B cell (primary cell): ENCODE results near the gene MYL4. TPM values are rescaled to one million over a fixed set of nuclear protein-coding genes. Genes with fewer than 3 reads are reported as not detected.

Source experiments
- ATAC-seq: fragments of 200-7000 bp; cut with Tn5 transposase; one replicate; pipeline ENCODE4 v1.10.0; 2021; ENCODE audit warnings: low read depth, mild to moderate bottlenecking, moderate number of reproducible peaks, moderate library complexity
- CTCF ChIA-PET: fragments of 350-600 bp; sonication (Branson Sonifier 250); formaldehyde crosslinking; loops from one replicate; lab custom pipeline; 2021; ENCODE audit warnings: antibody characterized with exemption, inconsistent platforms; lab: Charles Lee
- POLR2A ChIA-PET: fragments of 350-600 bp; sonication (Branson Sonifier 250); formaldehyde crosslinking; loops from one replicate; lab custom pipeline; 2021; ENCODE audit warnings: antibody characterized with exemption; lab: Charles Lee
- DNase-seq: peaks from one replicate; pipeline ENCODE4 v3.0.0; 2013
- H2AFZ ChIP-seq: 2 replicates; pipeline ENCODE4 v1.6.1; 2012; ENCODE audit warnings: mild to moderate bottlenecking, low read depth, low read length; ENCODE audit not compliant: insufficient read depth, poor library complexity, severe bottlenecking
- H3K27ac ChIP-seq, 2 donors: 1 replicate in 1 of 2; 2 replicates in 1 of 2; pipeline ENCODE4 v1.5.1; 2012 to 2013; ENCODE audit warnings: low read length in 2 of 2, mild to moderate bottlenecking in 2 of 2, moderate library complexity in 1 of 2
- H3K27me3 ChIP-seq, 4 experiments: fragments of 200-600 bp in 1 of 4; sonication (generic) in 1 of 4; replicated peaks in 1 of 4; 1 replicate in 2 of 4; 2 replicates in 2 of 4; pipeline versions ENCODE4 v1.6.1 to v1.7.0; 2013 to 2016; ENCODE audit warnings: low read length in 3 of 4, mild to moderate bottlenecking in 2 of 4, mixed read lengths in 1 of 4, moderate library complexity in 1 of 4; ENCODE audit not compliant: insufficient read depth in 4 of 4, control insufficient read depth in 3 of 4; ENCODE audit errors: control extremely low read depth in 1 of 4
- H3K36me3 ChIP-seq, 2 experiments: replicated peaks in 1 of 2; 1 replicate in 1 of 2; 2 replicates in 1 of 2; pipeline versions ENCODE4 v1.6.1 to v1.7.1; 2013; ENCODE audit warnings: low read length in 1 of 2; ENCODE audit not compliant: insufficient read depth in 2 of 2, control insufficient read depth in 1 of 2; ENCODE audit errors: control extremely low read depth in 1 of 2, extremely low read depth in 1 of 2
- H3K4me1 ChIP-seq, 2 donors: fragments of 200-600 bp in 1 of 2; sonication (generic) in 1 of 2; 1 replicate in 1 of 2; 2 replicates in 1 of 2; pipeline versions ENCODE4 v1.5.1 to v1.6.1; 2013 to 2017; ENCODE audit warnings: low read length in 2 of 2; ENCODE audit not compliant: control insufficient read depth in 2 of 2, insufficient read depth in 2 of 2
- H3K4me2 ChIP-seq: replicated peaks from 2 replicates; pipeline ENCODE3; 2012; ENCODE audit warnings: mild to moderate bottlenecking, low read depth, low read length; ENCODE audit not compliant: poor library complexity, severe bottlenecking
- H3K4me3 ChIP-seq, 5 experiments: fragments of 200-600 bp in 1 of 5; sonication (generic) in 1 of 5; 1 replicate in 3 of 5; 2 replicates in 2 of 5; pipeline versions ENCODE4 v1.5.1 to v1.7.0; 2011 to 2016; ENCODE audit warnings: low read length in 4 of 5, mild to moderate bottlenecking in 4 of 5, low read depth in 2 of 5, control low read depth in 1 of 5, moderate library complexity in 1 of 5; ENCODE audit not compliant: insufficient read depth in 1 of 5; ENCODE audit errors: control extremely low read depth in 1 of 5, extremely low read depth in 1 of 5
- H3K79me2 ChIP-seq: fragments of 200-600 bp; sonication (generic); one replicate; pipeline ENCODE4 v1.6.0; 2016; ENCODE audit warnings: low read length; ENCODE audit not compliant: control insufficient read depth, insufficient read depth
- H3K9ac ChIP-seq: fragments of 200-600 bp; sonication (generic); 2 replicates; pipeline ENCODE4 v1.6.1; 2017; ENCODE audit warnings: mild to moderate bottlenecking, low read length, moderate library complexity
- H3K9me3 ChIP-seq, 3 donors: one replicate each; pipeline versions ENCODE4 v1.6.1 to v1.7.1; 2013; ENCODE audit warnings: low read length in 2 of 3; ENCODE audit not compliant: control insufficient read depth in 2 of 3, insufficient read depth in 1 of 3; ENCODE audit errors: control extremely low read depth in 1 of 3
- H4K20me1 ChIP-seq: 2 replicates; pipeline ENCODE4 v1.6.0; 2012; ENCODE audit warnings: mild to moderate bottlenecking, low read length; ENCODE audit not compliant: insufficient read depth, control insufficient read depth, poor library complexity, severe bottlenecking
- H3K27ac Mint-ChIP-seq: one replicate; pipeline ENCODE4 v1.8.0; 2021; ENCODE audit warnings: mixed read lengths
- H3K27me3 Mint-ChIP-seq: one replicate; pipeline ENCODE4 v1.8.0; 2021; ENCODE audit warnings: mixed read lengths
- H3K4me1 Mint-ChIP-seq: one replicate; pipeline ENCODE4 v1.8.0; 2021; ENCODE audit warnings: mixed read lengths
- H3K4me3 Mint-ChIP-seq: one replicate; pipeline ENCODE4 v1.8.0; 2021; ENCODE audit warnings: mixed read lengths
- H3K9me3 Mint-ChIP-seq: one replicate; pipeline ENCODE4 v1.8.0; 2022; ENCODE audit warnings: mixed read lengths; ENCODE audit not compliant: insufficient read depth
- EZH2 ChIP-seq: IDR thresholded peaks from 2 replicates; pipeline ENCODE4 v1.6.1; 2012; ENCODE audit warnings: borderline replicate concordance, low read depth, mild to moderate bottlenecking, moderate library complexity, low read length; ENCODE audit not compliant: insufficient read depth, poor library complexity, severe bottlenecking
- WGBS: methylation state at CpG from one replicate; pipeline ENCODE4 v1.1.5; 2013; ENCODE audit warnings: missing lambda C conversion rate; ENCODE audit not compliant: insufficient coverage; 5-methylcytosine and 5-hydroxymethylcytosine counted together
- intact Hi-C: fragments of 100-400 bp; cut with micrococcal nuclease; formaldehyde crosslinking; loops from one replicate; pipeline ENCODE4 v1.10.0; 2022
- polyA plus RNA-seq: library from polyadenylated mRNA; depleted of rRNA; stranded (reverse); fragments of >200 nt; gene quantifications from 2 replicates; pipeline ENCODE4 v1.2.3, GENCODE V29; 2012
- total RNA-seq, 2 donors: library from RNA; stranded (reverse); fragments of 120-200 nt in 1 of 2; gene quantifications; 1 replicate in 1 of 2; 2 replicates in 1 of 2; pipeline versions ENCODE4 v1.2.3 to v1.2.4, GENCODE V29; 2013 to 2022
- TF ChIP-seq, protein P1 (sequence below): fragments of 200-600 bp; IDR thresholded peaks from one replicate; pipeline ENCODE4 v1.8.0; 2022; ENCODE audit warnings: antibody characterized with exemption, mild to moderate bottlenecking

The MYL4 gene
- total and polyA plus RNA-seq, 2 donors (not counting 1 experiment from before 2014, with no cell fraction given): 0.16 to 0.42 TPM

DNA sequence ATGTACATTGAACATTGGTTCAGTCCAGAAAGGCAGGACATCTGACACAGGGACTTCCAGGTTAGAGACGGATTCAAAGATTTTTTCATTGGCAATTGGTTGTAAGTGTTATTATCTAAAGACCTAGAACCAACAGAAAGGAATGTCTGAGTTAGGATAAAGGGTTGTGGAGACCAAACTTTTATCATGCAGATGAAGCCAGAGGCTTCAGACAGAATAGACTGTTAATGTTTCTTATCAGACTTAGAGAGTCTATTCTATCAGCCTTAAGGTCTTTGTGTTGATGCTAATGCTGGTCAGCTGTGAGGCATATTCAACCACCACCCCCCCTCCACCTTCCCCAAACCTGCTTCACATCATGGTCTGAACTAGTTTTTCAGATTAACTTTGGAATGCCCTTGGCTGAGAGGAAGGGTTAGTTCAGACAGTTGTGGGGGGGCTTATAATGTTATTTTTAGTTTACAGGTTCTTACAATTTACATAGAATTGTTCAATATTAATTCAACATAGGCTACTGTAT lies 42.3 kb downstream of the MYL4 start:
- Histone ChIP-seq H3K27ac (no peak overlapping the region), H4K20me1 (no peaks in the 10 kb centered on the region), H3K4me3 (no peak overlapping the region), H3K9me3 (no peaks in the 10 kb centered on the region), H3K36me3 (no peaks in the 10 kb centered on the region), H3K79me2 (peaks cover 3% of the 10 kb centered on the region), H2AFZ (no peak overlapping the region), H3K4me2 (no peak overlapping the region), H3K4me1 (peaks cover 4 to 14% of the 10 kb centered on the region in 2 donors), H3K27me3 (peaks cover 0 to 7% (median 3%) of the 10 kb centered on the region in 4 experiments), H3K9ac (no peak overlapping the region)
- CTCF ChIA-PET: interaction anchor here (1.5 to 5.5 kb wide), 4 partner anchors 10 to 63 kb away, joined by 5 to 55 read pairs (median 14); no protein-coding TSS in a partner anchor
- WGBS: 83% methylated on average over 1 of the region's 1 CpG
- no peak for DNase-seq
- POLR2A ChIA-PET: no interaction called here
- Mint-ChIP-seq H3K4me1 (peaks cover 12% of the 10 kb centered on the region), H3K27me3 (peaks cover 3% of the 10 kb centered on the region), H3K4me3 (no peak overlapping the region), H3K27ac (no peak overlapping the region), H3K9me3 (no peaks in the 10 kb centered on the region)
- TF ChIP-seq, protein P1, sequence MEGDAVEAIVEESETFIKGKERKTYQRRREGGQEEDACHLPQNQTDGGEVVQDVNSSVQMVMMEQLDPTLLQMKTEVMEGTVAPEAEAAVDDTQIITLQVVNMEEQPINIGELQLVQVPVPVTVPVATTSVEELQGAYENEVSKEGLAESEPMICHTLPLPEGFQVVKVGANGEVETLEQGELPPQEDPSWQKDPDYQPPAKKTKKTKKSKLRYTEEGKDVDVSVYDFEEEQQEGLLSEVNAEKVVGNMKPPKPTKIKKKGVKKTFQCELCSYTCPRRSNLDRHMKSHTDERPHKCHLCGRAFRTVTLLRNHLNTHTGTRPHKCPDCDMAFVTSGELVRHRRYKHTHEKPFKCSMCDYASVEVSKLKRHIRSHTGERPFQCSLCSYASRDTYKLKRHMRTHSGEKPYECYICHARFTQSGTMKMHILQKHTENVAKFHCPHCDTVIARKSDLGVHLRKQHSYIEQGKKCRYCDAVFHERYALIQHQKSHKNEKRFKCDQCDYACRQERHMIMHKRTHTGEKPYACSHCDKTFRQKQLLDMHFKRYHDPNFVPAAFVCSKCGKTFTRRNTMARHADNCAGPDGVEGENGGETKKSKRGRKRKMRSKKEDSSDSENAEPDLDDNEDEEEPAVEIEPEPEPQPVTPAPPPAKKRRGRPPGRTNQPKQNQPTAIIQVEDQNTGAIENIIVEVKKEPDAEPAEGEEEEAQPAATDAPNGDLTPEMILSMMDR: no peak
- TF ChIP-seq EZH2: no peak
- intact Hi-C loops: no loop called here
- no peak for ATAC-seq

DNA sequence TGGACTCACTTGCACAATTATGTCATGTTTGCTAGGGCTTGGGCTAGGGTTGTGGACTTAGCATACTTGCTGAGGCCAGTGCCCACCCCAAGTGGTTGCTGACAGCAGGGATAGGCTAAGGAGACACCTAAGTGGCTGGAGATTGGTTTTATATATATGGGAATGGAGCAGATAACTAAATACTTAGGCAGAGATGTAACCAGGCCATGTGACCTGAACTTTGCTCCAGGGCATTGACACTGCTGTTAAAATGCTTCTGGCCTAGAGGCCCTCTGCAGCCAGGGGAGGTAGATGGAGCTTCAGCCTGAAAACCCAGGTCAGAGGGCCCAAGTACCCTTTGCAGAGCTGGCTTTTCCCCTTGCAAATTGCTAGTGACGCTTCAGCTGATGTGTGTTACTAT lies 43.1 kb downstream of the MYL4 start:
- WGBS: 100% methylated on average over 1 of the region's 1 CpG
- TF ChIP-seq EZH2: no peak
- TF ChIP-seq, protein P1: no peak
- H3K79me2 ChIP-seq: peaks cover 3% of the 10 kb centered on the region
- H4K20me1 ChIP-seq: no peaks in the 10 kb centered on the region
- ATAC-seq: no peak
- H3K36me3 ChIP-seq: no peaks in the 10 kb centered on the region
- POLR2A ChIA-PET: no interaction called here
- H3K9me3 ChIP-seq: no peaks in the 10 kb centered on the region
- peaks cover 4 to 14% of the 10 kb centered on the region in 2 donors for H3K4me1 ChIP-seq
- no peak overlapping the region for H3K4me3 ChIP-seq
- intact Hi-C loops: loop anchor here (2.0 kb wide), 1 partner anchor 27 kb away; no protein-coding TSS in a partner anchor
- peaks cover 0 to 7% (median 3%) of the 10 kb centered on the region in 4 experiments for H3K27me3 ChIP-seq
- Mint-ChIP-seq H3K4me1 (peaks cover 15% of the 10 kb centered on the region), H3K4me3 (peak overlapping the region; percentile 94), H3K27me3 (peaks cover 3% of the 10 kb centered on the region), H3K27ac (no peak overlapping the region), H3K9me3 (no peaks in the 10 kb centered on the region)
- H3K4me2 ChIP-seq: no peak overlapping the region
- H3K9ac ChIP-seq: no peak overlapping the region
- H2AFZ ChIP-seq: no peak overlapping the region
- CTCF ChIA-PET: interaction anchor here (1.5 to 5.5 kb wide), 5 partner anchors 8 to 62 kb away, joined by 4 to 55 read pairs (median 5); no protein-coding TSS in a partner anchor
- no peak for DNase-seq
- H3K27ac ChIP-seq: no peak overlapping the region
